H9 (cell line): ENCODE data around the gene CCDC78. TPM values are rescaled to one million over a fixed set of nuclear protein-coding genes. Genes with fewer than 3 reads are reported as not detected.

Source experiments
- DNase-seq: peaks from one replicate; pipeline ENCODE4 v3.0.0-alpha.2; 2017
- H2AFZ ChIP-seq: one replicate; pipeline ENCODE4 v1.6.1; 2013; ENCODE audit warnings: mild to moderate bottlenecking, low read length, control low read depth, moderate library complexity
- H2AK5ac ChIP-seq: 2 replicates; pipeline ENCODE4 v1.6.1; 2013; ENCODE audit warnings: low read length, control low read depth, mixed read lengths; ENCODE audit not compliant: insufficient read length
- H2BK120ac ChIP-seq: one replicate; pipeline ENCODE4 v1.6.1; 2013; ENCODE audit warnings: low read depth, mild to moderate bottlenecking, low read length, control low read depth, inconsistent platforms; ENCODE audit not compliant: poor library complexity, severe bottlenecking
- H2BK12ac ChIP-seq: 2 replicates; pipeline ENCODE4 v1.6.1; 2013; ENCODE audit warnings: low read length, control low read depth, mixed read lengths, low read depth; ENCODE audit not compliant: insufficient read length
- H2BK15ac ChIP-seq: 2 replicates; pipeline ENCODE4 v1.6.1; 2013; ENCODE audit warnings: low read depth, low read length, control low read depth
- H2BK20ac ChIP-seq: one replicate; pipeline ENCODE4 v1.6.1; 2013; ENCODE audit warnings: low read depth, mild to moderate bottlenecking, low read length, control low read depth, inconsistent platforms; ENCODE audit not compliant: poor library complexity, severe bottlenecking
- H2BK5ac ChIP-seq: 2 replicates; pipeline ENCODE4 v1.6.1; 2013; ENCODE audit warnings: low read length, control low read depth, mixed read lengths; ENCODE audit not compliant: insufficient read length
- H3K14ac ChIP-seq: 2 replicates; pipeline ENCODE4 v1.6.1; 2013; ENCODE audit warnings: low read length, control low read depth; ENCODE audit not compliant: insufficient read depth
- H3K18ac ChIP-seq: 2 replicates; pipeline ENCODE4 v1.6.1; 2013; ENCODE audit warnings: low read depth, mild to moderate bottlenecking, mixed read lengths, low read length, control low read depth; ENCODE audit not compliant: insufficient read length
- H3K23ac ChIP-seq: 2 replicates; pipeline ENCODE4 v1.6.1; 2013; ENCODE audit warnings: low read length, control low read depth, mixed read lengths, low read depth; ENCODE audit not compliant: insufficient read length
- H3K23me2 ChIP-seq: 2 replicates; pipeline ENCODE4 v1.6.1; 2013; ENCODE audit warnings: low read depth, mild to moderate bottlenecking, mixed read lengths, low read length, control low read depth; ENCODE audit not compliant: insufficient read length, poor library complexity, severe bottlenecking
- H3K27ac ChIP-seq: 2 replicates; pipeline ENCODE4 v1.5.1; 2013; ENCODE audit warnings: low read length, control low read depth, mixed read lengths, low read depth; ENCODE audit not compliant: insufficient read length
- H3K27me3 ChIP-seq: 2 replicates; pipeline ENCODE4 v1.6.1; 2013; ENCODE audit warnings: low read length, control low read depth, inconsistent platforms; ENCODE audit not compliant: insufficient read depth
- H3K4ac ChIP-seq: 2 replicates; pipeline ENCODE4 v1.6.1; 2013; ENCODE audit warnings: low read depth, mild to moderate bottlenecking, control low read depth, inconsistent platforms, low read length, moderate library complexity
- H3K4me1 ChIP-seq: 2 replicates; pipeline ENCODE4 v1.6.1; 2013; ENCODE audit warnings: low read length, control low read depth, inconsistent platforms; ENCODE audit not compliant: insufficient read depth
- H3K4me2 ChIP-seq: 2 replicates; pipeline ENCODE4 v1.6.1; 2013; ENCODE audit warnings: low read length, control low read depth, mixed read lengths; ENCODE audit not compliant: insufficient read length, insufficient read depth
- H3K56ac ChIP-seq: 2 replicates; pipeline ENCODE4 v1.6.1; 2013; ENCODE audit warnings: low read depth, mild to moderate bottlenecking, mixed read lengths, low read length, control low read depth; ENCODE audit not compliant: insufficient read length
- H3K79me1 ChIP-seq: 2 replicates; pipeline ENCODE4 v1.6.1; 2013; ENCODE audit warnings: low read depth, mild to moderate bottlenecking, moderate library complexity, low read length, control low read depth, inconsistent platforms; ENCODE audit not compliant: insufficient read depth, poor library complexity, severe bottlenecking
- H3K79me2 ChIP-seq: 2 replicates; pipeline ENCODE4 v1.6.1; 2013; ENCODE audit warnings: low read length, control low read depth, inconsistent platforms; ENCODE audit not compliant: insufficient read depth
- H3K9ac ChIP-seq: 2 replicates; pipeline ENCODE4 v1.6.1; 2013; ENCODE audit warnings: low read length, control low read depth, mixed read lengths; ENCODE audit not compliant: insufficient read length; ENCODE audit errors: extremely low read depth
- H3K9me3 ChIP-seq: one replicate; pipeline ENCODE4 v1.6.1; 2013; ENCODE audit warnings: low read depth, low read length, inconsistent platforms; ENCODE audit not compliant: control insufficient read depth
- H3T11ph ChIP-seq: one replicate; pipeline ENCODE4 v1.6.1; 2013; ENCODE audit warnings: mild to moderate bottlenecking, low read length, control low read depth, inconsistent platforms
- H4K20me1 ChIP-seq: one replicate; pipeline ENCODE4 v1.6.1; 2013; ENCODE audit not compliant: control insufficient read depth, insufficient read length, insufficient read depth
- H4K5ac ChIP-seq: 2 replicates; pipeline ENCODE4 v1.6.1; 2013; ENCODE audit warnings: low read depth, mild to moderate bottlenecking, mixed read lengths, low read length, control low read depth; ENCODE audit not compliant: insufficient read length
- H4K8ac ChIP-seq: replicated peaks from 2 replicates; pipeline ENCODE4 v1.6.1; 2013; ENCODE audit warnings: low read length, control low read depth, mixed read lengths, low read depth; ENCODE audit not compliant: insufficient read length
- H4K91ac ChIP-seq: 2 replicates; pipeline ENCODE4 v1.6.1; 2013; ENCODE audit warnings: low read depth, mild to moderate bottlenecking, moderate library complexity, mixed read lengths, low read length, control low read depth; ENCODE audit not compliant: insufficient read length
- H3K27ac Mint-ChIP-seq, 3 experiments: 2 replicates in 2 of 3; 3 replicates in 1 of 3; pipeline ENCODE4 v1.8.0; 2020 to 2021; ENCODE audit warnings: mixed read lengths in 3 of 3, mild to moderate bottlenecking in 1 of 3, moderate library complexity in 1 of 3
- H3K27me3 Mint-ChIP-seq: 2 replicates; pipeline ENCODE4 v1.8.0; 2021; ENCODE audit warnings: low read depth, mild to moderate bottlenecking, moderate library complexity, mixed read lengths
- H3K36me3 Mint-ChIP-seq, 3 experiments: 2 replicates in 2 of 3; 3 replicates in 1 of 3; pipeline ENCODE4 v1.8.0; 2020 to 2021; ENCODE audit warnings: low read depth in 3 of 3, mixed read lengths in 3 of 3; ENCODE audit not compliant: insufficient read depth in 1 of 3
- H3K4me1 Mint-ChIP-seq, 2 experiments: 2 replicates each; pipeline ENCODE4 v1.8.0; 2020; ENCODE audit warnings: mixed read lengths in 2 of 2
- H3K4me3 Mint-ChIP-seq, 2 experiments: 2 replicates in 1 of 2; 3 replicates in 1 of 2; pipeline ENCODE4 v1.8.0; 2020 to 2021; ENCODE audit warnings: mild to moderate bottlenecking in 2 of 2, mixed read lengths in 2 of 2, moderate library complexity in 1 of 2
- H3K9me3 Mint-ChIP-seq, 2 experiments: 2 replicates in 1 of 2; 3 replicates in 1 of 2; pipeline ENCODE4 v1.8.0; 2020; ENCODE audit warnings: mild to moderate bottlenecking in 2 of 2, mixed read lengths in 2 of 2, moderate library complexity in 1 of 2
- CTCF ChIP-seq: fragments of 200-600 bp; sonication (generic); conservative IDR thresholded peaks from 3 replicates; pipeline ENCODE4 v1.8.0; 2021; ENCODE audit warnings: antibody characterized with exemption, mild to moderate bottlenecking
- WGBS: extraction: QIAGEN DNeasy Blood & Tissue Kit; methylation state at CpG from one replicate; pipeline ENCODE4 v1.1.7; 2013; ENCODE audit warnings: missing lambda C conversion rate, low lambda C conversion rate, mixed read lengths; ENCODE audit not compliant: insufficient read length; ENCODE audit errors: extremely low coverage; 5-methylcytosine and 5-hydroxymethylcytosine counted together
- total RNA-seq: library from RNA; stranded (reverse); gene quantifications from 2 replicates; pipeline ENCODE4 v1.2.1, GENCODE V29; 2021

The CCDC78 gene
- total RNA-seq, 1 experiment from 2014 or later = 12.1 TPM

- H4K8ac ChIP-seq = no peak overlapping the region
- H3K4me1 ChIP-seq = no peaks in the 10 kb centered on the region
- no CpG with 5 or more reads among the region's 21 CpGs for WGBS
- H3K79me1 ChIP-seq = no peaks in the 10 kb centered on the region
- no peaks in the 10 kb centered on the region for H3K9me3 ChIP-seq
- Mint-ChIP-seq H3K27me3 (peaks cover 8% of the 10 kb centered on the region), H3K36me3 (no peaks in the 10 kb centered on the region), H3K4me3 (no peak overlapping the region), H3K4me1 (peaks cover 0 to 9% of the 10 kb centered on the region in 2 experiments; a peak in 2 of 4 replicates), H3K27ac (no peak overlapping the region; a peak in 1 of 7 replicates), H3K9me3 (no peaks in the 10 kb centered on the region)
- no peak for DNase-seq
- H3K56ac ChIP-seq = no peak overlapping the region
- H3K14ac ChIP-seq = no peak overlapping the region
- H3K4me2 ChIP-seq = no peak overlapping the region
- no peak overlapping the region for H4K5ac ChIP-seq
- H3K4ac ChIP-seq = no peak overlapping the region
- H3K23me2 ChIP-seq = no peaks in the 10 kb centered on the region
- H4K20me1 ChIP-seq = no peaks in the 10 kb centered on the region
- H3K18ac ChIP-seq = no peak overlapping the region
- no peak overlapping the region for H2BK120ac ChIP-seq
- no peak for TF ChIP-seq CTCF
- no peak overlapping the region for H3K9ac ChIP-seq
- H2AK5ac ChIP-seq = no peak overlapping the region
- no peak overlapping the region for H3T11ph ChIP-seq
- H4K91ac ChIP-seq = no peak overlapping the region
- no peaks in the 10 kb centered on the region for H3K27me3 ChIP-seq
- no peak overlapping the region for H2BK15ac ChIP-seq
- H3K27ac ChIP-seq = no peak overlapping the region
- no peak overlapping the region for H2AFZ ChIP-seq
- H3K23ac ChIP-seq = no peak overlapping the region
- no peaks in the 10 kb centered on the region for H3K79me2 ChIP-seq
- H2BK12ac ChIP-seq = no peak overlapping the region
- no peak overlapping the region for H2BK20ac ChIP-seq
- H2BK5ac ChIP-seq = no peak overlapping the region
Observed at GRCh38 chr16:763369-764183, 37.3 kb upstream of the CCDC78 start.
